Stimulated activated CD4-positive, alpha-beta T cell treated with anti-CD3 and anti-CD28 coated beads, Interleukin-2, amount 100 ng/mL, for 48 hours (primary cell): ENCODE data around the gene STMP1.
"Not testable (repeated sequence)": the region's sequence is repeated elsewhere in the genome, so short reads cannot be mapped to it uniquely, and the experiment has no call there.

ENCODE experiments used
- DNase-seq, 2 donors: peaks; one replicate each; pipeline ENCODE4 v3.0.0-alpha.2; 2020

The STMP1 gene

DNA sequence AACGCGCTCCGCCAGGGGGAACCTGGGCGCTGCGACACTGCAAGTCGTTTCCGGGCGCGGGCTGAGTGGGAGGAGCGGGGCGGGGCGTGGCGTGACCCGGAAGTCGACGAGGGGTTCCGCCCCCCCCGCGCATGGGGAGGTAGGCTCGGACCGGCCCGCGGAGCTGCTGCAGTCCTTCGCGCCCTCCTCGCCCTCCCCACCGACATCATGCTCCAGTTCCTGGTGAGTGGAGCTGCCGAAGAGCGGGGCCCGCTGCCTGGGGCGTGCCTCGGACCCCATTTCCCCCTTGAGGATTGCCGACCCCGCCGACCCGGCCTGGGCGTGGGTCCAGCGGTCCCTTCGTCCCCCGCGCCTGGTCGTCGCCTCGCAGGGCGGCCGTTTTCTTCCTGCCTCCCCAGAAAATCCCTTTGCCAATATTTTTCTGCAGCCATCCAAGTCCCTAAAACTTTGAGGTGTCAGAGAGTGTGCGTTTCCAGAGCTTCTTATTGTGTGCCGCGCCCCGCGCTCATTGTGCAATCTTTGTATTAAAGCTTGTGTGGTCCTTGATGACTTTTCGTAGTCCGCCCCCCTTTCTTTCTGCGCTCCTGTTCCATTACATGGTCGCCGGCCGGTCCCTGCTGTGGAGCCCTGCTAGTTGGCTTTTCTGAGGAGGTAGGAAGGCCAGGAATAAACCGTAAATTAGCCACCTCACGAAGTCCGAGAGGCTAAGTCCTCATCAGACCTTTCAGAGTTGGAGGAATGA lies at the start of gene STMP1:
TSS of gene STMP1 (plus strand) at position 142 of the 742 bp plus-strand sequence.
- DNase-seq, result peak; percentile 95 to 98

DNA sequence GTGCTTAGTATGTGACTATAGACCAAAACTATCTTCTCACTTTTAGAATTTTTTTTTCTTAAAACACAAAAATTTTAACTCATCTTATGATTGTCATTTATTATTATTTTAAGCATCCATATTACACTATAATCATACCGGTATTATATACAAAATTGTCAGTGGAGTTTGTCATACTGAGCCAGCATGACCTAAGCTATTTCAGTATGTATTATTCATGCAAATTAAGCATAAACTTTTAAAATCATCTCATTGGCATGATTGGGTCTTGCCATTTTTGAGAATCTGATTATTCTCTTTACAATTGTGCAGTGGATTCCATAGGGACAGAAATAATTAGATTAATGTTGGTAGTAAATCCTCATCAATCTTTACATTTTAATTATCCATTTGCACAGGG lies 46.2 kb upstream of the STMP1 start:
- no peak for DNase-seq

DNA sequence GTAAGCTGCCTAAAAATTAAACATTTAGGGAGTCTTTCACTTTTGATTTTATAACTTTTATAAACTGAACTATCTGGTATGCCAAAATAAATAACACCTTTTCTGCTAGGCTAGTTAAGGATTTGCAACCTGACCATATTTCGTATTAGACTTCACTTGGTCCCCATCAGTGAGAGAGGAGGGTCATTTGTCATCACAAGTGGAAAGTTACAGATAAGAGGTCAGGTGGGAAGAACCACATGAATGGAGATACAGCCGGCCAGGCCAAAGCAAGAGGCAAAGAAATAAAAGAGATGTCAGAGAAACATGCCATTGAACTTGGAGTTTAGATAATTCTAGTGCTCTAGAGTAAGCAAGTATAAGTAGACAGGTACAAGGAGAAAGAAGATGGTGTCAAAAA lies 44.5 kb upstream of the STMP1 start:
- no peak for DNase-seq

DNA sequence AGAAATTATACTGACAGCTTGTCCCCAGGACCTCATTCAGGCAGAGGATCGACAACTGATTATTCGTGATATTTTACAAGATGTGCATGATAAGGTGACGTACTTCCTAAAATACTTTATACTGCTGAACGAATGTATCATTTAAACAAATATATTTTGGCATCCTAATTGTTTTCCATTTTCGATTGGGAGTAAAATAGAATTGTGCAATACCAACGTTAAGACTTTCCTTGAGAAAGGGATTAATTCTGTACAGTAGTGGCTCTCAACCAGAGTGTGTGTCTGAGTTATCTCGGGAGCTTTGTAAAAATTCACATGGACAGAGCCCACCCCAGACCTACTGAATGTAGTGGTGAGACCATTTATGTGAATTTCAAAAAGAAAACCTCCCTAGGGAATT lies 43.8 kb upstream of the STMP1 start:
- no peak for DNase-seq

DNA sequence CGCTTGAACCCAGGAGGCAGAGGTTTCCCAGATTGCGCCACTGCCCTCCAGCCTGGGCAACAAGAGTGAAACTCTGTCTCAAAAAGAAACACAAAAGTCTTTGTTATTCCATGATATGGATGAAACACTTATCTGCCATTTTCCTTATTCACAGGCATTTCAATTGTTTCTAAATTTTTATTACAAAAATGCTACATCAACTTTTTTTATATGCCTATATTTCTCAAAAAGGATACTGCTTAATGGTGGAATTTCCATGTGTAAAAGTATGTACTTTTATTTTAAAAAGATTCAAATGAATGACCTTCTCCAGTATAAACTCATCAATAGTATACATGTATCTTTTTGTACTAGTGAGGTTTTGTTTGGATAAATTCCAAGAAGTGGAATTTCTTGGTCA lies 41.9 kb upstream of the STMP1 start:
- no peak for DNase-seq

DNA sequence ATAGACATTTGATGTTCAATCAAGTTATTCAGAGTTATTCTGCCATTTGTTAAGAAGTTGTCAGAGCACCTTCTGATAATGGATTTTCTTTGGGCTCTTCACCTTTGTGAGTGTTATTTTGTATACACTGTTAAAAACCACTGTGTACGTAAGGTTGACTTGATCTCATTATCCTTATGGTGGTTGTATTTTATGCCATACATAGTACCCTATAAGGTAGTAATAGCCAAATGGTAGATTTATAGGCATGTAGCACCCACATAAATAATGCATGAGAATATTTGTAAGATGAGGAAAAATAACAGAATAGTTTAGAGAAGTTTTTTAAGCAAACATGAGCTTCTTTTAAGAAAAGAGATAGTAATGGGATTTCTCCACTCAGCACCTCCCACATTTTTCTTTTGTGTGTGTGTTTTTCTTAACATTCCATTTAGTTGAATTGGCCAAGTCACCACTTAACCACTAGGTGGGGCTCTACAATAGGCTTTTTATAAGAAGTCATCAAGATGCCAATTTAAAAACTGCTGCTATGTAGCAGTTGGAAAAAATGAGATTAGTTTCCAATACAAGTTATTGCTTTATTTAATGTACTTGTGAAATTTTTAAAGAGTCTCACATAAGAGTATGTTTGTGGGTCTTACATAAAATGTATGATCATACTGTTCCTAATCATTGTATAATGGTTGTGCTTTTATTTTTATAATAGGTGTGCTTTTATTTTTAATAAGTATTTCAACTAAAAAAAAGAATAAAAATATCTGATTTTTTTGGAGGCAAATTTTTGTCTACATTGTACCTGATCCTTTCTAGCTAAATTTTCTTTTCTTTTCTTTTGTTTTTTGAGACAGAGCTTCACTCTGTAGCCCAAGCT lies 41.1 kb upstream of the STMP1 start:
- DNase-seq, result no peak

DNA sequence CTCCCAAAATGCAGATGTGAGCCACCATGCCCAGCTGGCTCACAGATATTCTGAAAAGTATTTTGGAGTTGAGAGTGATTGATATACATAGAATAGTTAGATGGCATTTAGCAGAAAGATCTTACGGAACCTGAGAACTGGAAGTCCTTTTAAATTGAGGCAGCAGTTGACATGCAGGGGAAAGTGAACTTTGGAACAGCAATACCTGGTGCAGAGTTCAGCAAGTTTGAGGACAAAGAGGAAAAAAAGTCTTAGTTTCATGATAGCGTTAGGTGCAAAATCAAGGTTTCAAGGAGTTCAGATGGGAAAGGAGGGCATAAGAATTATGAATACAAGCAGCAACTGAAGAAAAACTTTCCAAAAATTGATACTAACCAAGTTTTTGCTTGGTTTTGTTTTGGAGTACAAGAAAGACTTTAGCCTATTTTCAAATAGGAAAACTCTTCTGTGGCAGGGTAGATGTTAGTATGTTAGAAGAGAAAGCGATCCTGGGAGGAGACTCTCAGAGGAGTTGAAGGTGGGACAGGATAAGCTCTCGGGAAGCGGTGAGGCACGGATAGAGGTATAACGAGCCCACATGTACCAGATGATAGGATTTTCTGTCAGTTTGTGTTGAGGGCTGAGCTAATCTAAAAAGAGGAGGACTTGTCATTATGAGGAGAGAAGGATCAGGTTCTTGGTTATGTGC lies 28.0 kb upstream of the STMP1 start:
- DNase-seq, result no peak

DNA sequence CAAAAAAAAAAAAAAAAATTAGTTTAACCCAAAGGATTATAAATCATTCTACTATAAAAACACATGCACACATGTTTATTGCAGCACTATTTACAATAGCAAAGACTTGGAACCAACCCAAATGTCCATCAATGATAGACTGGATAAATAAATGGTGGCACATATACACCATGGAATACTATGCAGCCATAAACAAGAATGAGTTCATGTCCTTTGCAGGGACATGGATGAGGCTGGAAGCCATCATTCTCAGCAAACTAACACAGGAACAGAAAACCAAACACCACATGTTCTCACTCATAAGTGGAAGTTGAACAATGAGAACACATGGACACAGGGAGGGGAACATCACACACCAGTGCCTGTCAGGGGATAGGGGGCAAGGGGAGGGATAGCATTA lies 22.6 kb upstream of the STMP1 start:
- DNase-seq, result not testable (repeated sequence)

DNA sequence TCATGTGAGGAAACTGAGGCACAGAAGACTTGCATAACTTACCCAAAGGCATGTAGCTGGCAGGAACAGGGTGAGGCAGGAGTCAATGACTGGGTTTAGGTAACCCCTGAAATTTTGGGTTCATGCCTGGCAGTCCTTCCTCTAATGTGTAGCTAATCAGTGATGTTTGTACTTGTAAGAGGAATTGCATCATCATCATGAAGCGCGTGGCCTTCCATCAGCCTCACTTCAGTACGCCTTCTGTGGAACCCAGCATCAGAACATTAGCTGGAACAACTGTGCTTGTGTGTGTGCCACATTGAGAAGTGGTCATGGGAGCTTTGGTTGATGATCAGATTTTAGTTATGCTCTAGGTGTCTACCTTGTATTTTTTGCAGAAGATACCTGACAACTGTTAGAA lies 18.2 kb upstream of the STMP1 start:
- no peak for DNase-seq

DNA sequence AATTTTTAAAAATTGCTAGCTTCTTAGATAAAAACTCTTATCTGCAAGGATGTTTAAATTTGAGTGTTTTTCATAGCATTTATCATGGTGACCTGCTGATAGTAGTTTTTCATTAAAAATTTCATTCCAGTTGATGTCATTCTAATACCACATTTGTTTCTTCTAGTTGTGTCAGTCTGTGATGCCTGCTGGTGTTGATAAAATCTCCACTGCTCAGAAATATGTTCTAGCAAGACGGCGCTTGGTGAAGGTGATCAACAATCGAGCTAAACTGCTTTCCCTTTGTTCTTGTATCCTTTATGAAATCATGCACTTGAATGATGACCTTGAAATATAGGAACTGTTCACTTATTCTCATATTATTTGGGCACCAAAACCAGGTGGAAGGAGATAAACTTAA lies 17.6 kb upstream of the STMP1 start:
- no peak for DNase-seq

DNA sequence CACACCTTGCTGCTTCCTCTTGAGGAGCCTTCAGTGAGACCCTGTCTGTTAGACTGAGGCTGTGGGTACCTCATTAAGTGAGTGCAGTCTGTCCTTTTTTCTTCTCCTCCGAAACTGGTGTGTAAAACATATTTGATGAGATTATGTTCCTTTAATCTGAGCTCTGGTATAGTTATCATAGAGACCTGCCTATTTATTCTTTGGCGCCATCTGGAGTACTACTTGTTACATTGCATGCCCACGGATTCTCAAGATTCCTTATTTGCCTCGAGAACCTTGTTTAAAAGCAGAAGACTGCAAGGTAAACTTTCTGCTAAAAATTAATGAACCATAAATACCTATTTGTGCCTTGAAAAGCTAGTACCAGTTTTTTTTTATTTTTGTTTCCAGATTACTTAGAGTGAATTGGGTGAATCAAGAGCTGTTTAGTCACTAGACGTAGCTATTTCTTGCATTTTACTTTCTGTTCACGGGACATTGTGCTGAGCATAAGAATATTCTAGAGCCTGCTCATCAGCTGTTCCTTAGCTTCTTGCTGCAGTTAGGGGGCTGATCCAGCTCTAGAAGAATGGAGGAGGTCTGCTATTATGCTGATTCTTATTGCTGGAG lies 16.9 kb upstream of the STMP1 start:
- DNase-seq, result no peak

DNA sequence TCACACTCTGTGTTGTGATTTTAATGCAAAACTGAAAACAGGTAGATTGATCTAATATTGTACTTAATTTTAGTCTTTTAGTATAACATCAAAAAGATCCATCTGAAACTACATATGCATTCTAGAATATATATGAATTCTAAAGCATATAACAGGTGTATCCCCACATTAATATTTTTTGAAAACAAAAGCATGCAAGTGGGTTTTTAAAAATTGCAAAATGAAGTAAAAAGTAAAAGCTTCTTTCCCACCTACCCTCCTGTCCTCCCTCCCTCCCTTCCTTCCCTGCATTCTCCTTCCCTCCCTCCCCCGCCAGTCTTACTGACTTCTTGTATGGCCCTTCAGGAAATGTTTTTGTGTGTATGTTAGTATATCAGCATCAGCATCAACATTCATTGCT lies 14.6 kb upstream of the STMP1 start:
- no peak for DNase-seq

DNA sequence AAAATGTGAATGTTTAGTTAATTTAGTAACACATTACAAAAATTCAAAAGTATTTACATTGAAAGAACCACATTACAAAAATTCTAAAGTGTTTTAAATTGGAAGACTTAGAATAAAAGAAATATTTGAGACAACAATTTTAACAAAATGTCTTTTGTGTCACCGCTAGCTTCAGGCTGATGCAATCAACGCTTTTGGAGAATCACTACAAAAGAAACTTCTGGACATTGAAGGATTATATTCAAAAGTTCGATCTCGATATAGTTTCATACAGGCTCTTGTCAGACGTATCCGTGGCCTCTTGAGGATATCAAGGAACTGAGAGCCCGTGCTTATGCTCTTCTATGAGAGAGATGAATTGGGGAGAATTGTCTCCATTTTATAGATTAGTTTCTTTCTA lies 14.1 kb upstream of the STMP1 start:
- no peak for DNase-seq

DNA sequence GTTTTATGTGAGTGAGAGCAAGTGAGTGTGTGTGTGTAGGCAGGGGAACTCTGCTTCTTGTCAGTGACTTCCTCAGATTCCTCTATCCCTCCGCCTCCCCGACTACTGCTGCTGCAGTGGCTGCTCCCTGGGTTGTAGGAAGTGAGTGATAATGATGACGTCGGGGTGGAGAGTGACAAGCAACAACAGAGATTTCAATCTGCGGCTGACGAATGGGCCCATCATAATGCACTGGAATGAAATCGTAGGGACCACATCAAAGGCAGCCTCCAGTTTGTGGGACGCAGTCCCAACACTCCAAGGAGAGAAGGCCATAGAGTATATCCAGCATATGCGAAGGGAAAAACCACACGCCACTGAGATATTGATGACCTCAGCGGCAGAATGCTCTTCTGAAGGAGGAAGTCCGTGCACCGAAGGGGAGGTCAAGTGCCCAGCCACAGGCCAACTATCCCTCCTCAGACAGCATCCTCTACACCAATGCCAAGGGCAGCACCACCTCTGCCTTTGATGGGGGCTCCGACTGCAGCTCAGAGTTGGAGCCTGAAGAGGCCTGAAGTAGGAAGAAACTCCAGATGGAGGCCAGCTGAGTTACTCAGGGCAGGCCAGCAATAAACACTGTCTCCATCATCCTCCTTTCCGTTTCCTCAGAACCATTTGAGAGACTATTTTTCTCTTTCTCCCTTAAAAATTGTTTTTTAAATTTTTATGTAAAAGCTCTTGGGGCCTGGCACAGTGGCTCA lies 11.3 kb upstream of the STMP1 start:
- no peak for DNase-seq

DNA sequence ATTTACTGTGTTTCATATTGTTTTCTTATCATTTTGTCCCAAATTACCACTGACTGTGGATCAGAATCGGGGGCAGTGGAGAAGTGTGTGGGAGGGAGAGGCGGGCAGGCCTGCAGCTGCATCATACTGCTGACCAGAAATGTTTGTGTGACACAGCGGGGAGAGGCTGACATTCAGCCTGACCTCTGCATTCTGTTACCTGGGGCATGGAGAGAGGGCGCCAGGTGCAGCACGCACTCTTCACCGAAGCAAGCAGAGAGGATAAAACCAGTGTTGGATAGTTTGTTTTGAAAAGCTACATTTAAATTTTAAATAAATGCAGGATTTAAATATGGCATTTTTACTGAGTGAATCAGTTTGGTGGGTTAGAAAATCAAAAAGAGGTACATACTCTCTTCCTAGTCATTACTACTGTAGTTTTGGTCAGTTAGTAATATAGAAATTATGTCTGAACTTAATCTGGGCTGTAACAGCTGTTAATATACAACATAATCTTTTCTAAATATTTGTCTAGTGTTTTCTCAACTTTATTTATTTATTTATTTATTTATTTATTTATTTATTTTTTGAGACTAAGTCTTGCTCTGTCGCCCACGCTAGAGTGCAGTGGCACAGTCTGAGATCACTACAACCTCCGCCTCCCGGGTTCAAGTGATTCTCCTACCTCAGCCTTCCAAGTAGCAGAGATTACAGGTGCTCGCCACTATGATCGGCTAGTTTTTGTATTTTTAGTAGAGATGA lies 8.8 kb upstream of the STMP1 start:
- DNase-seq, result no peak

DNA sequence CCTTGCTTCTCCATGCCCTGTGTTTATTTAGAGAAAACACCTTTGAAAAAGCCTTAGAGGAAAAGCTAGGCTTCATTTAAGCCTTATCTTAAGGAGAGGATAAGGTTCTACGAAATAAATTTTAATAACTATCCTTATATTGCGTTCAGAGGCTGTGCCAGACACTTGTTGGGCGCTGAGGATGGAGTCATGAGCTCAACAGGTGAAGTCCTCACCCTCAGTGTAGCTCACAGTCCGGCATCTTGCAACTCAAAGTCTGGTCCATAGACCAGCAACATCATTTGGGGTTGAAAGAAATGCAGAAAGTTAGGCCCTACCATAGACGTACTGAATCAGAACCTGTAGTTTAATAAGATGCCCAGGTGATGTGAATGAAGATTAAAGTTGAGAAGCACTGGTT lies 3.8 kb upstream of the STMP1 start:
- no peak for DNase-seq

DNA sequence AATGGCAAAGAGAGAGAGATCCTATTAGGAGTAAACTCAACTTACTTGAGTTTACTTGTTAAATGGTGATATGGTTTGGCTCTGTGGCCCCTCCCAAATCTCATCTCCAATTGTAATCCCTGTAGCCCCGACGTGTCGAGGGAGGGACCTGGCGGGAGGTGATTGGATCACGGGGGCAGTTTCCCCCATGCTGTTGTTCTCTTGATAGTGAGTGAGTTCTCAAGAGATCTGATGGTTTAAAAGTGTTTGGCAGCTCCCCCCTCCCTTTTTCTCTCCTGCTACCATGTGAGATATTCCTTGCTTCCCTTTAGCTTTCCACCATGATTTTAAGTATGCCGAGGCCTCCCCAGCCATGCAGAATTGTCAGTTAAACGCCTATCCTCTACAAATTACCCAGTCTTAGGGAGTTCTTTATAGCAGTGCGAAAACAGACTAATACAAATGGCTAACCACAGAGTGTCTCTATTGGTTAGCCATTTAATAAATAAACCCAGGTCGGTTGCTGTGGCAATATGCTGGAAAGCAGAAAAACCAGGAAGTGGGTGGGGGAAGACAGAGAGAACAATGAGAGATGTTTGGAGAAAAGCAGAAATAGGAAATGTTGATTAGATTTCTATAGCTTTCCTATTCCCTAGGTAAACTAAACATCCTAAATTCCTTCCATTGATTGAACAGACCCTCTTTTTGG lies 3.0 kb upstream of the STMP1 start:
- DNase-seq, result no peak

DNA sequence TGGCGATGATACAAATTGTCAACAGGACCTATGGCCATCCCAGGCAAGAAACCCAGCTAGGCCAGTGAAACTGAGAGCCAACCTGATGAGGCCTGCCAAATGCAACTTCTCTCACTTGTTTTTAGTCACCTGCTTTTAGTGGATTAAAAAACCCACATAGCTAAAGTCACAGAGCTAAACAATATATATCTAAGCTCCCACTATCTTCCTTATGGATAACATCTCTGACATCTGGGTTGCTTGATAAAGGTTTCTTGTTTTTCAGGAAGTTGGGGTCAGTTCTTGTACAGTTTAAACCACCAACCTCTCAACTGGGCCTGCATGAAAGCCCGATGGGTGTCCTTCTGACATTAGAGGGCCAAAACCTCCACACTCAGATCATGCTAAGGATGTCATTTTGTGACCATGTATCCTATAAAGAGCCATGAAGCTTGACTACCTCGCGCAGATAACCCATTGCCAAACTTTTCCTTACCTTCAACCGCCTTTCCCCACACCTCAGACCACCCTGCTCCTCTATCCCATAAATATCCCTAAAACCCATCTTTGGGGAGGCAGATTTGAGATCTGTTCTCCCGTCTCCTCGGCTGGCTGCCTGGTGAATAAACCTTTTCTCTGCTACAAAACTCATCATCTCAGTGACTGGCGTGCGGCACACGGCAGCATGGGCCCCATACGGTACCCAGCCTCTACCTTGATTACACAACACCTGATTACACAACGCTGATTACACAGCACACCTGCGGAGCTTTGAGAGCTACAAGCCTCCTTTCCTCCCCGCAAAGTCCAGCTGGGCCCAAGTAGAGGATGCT lies 797 bp upstream of the STMP1 start:
- no peak for DNase-seq

DNA sequence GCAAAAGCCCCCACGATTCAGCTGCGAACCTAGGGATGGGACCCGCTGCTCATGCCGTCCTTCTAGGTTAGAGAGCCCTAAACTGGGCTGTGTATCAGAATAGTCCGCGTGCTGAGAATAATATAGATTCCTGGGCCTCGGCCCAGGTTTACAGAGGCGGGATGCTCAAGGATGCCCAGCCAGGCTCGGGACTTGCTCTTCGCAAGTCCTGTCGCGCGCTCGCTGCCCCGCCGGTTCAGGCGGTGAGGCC lies 266 bp upstream of the STMP1 start:
- no peak for DNase-seq

DNA sequence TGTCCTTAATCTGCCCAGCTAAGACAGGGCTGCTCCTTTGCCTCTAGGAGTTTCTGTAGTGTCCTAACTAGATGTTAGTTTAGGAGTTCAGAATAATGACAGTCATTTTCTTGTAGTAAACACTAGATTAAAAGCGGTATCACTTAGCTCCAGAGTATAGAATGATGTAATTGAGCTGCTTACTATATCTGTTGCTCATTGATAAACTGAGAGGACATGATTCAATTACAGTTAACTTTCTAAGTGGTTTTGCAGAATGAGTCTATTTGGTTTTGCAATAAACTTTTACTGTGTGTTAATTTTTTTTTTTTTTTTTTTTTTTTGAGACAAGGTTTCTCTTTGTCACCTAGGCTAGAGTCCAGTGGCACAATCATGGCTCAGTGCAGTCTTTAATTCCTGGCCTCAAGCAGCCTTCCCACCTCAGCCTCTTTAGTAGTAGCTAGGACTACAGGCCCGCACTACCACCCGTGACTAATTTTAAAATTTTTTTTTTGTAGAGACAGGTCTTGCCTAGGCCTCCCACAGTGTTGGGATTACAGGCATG lies 1.8 kb downstream of the STMP1 start:
- no peak for DNase-seq
